ENCODE data around the gene LPAR3.
A peak's percentile ranks its signal among the peaks of the same experiment; 100 is the strongest.

The LPAR3 gene

GRCh38 chr1:84855691-84856630, 37.0 kb downstream of the LPAR3 start:
- DNase-seq: no peak

- no peak for DNase-seq
These were observed 37.8 kb downstream of the LPAR3 start for GRCh38 chr1:84855168-84855567.

GRCh38 chr1:84853741-84854721, 39.0 kb downstream of the LPAR3 start:
- peak in 1 of 2 experiments; percentile 19 for DNase-seq

- no peak for DNase-seq
These were observed 41.2 kb downstream of the LPAR3 start for GRCh38 chr1:84851839-84852238.

- DNase-seq: no peak
These were observed 43.5 kb downstream of the LPAR3 start for GRCh38 chr1:84849357-84849975.

GRCh38 chr1:84847253-84848250, 45.5 kb downstream of the LPAR3 start:
- peak; percentile 9 to 26 for DNase-seq

GRCh38 chr1:84846387-84846786, 46.6 kb downstream of the LPAR3 start:
- DNase-seq: no peak

- DNase-seq: no peak
These were observed 47.6 kb downstream of the LPAR3 start for GRCh38 chr1:84845357-84845756.

- no peak for DNase-seq
These were observed 48.9 kb downstream of the LPAR3 start for GRCh38 chr1:84844094-84844493.

- no peak for DNase-seq
These were observed 50.2 kb downstream of the LPAR3 start for GRCh38 chr1:84842748-84843231.

GRCh38 chr1:84841971-84842370, 51.0 kb downstream of the LPAR3 start:
- no peak for DNase-seq

- no peak for DNase-seq
These were observed 52.7 kb downstream of the LPAR3 start for GRCh38 chr1:84840346-84840745.

- no peak for DNase-seq
These were observed 53.5 kb downstream of the LPAR3 start for GRCh38 chr1:84839544-84839943.

- DNase-seq: no peak
These were observed 56.9 kb downstream of the LPAR3 start for GRCh38 chr1:84836145-84836544.

GRCh38 chr1:84835169-84835568, 57.8 kb downstream of the LPAR3 start:
- no peak for DNase-seq

- DNase-seq: no peak
These were observed 58.5 kb downstream of the LPAR3 start for GRCh38 chr1:84834419-84835064.

- no peak for DNase-seq
These were observed 59.8 kb downstream of the LPAR3 start for GRCh38 chr1:84833194-84833593.

GRCh38 chr1:84830136-84830535, 62.9 kb downstream of the LPAR3 start:
- no peak for DNase-seq

GRCh38 chr1:84827976-84828375, 65.0 kb downstream of the LPAR3 start:
- no peak for DNase-seq

GRCh38 chr1:84827555-84827954, 65.5 kb downstream of the LPAR3 start:
- no peak for DNase-seq

- no peak for DNase-seq
These were observed 67.8 kb downstream of the LPAR3 start for GRCh38 chr1:84825161-84825560.

Measured in activated CD4-positive, alpha-beta T cell treated with anti-CD3 and anti-CD28 coated beads, Interleukin-2, amount 50 U/mL, for 48 hours (primary cell).